Neuronal stem cell (in vitro differentiated cells): ENCODE measurements around the gene C3orf52.

Source experiments
- DNase-seq: peaks from one replicate; pipeline ENCODE4 v3.0.0-alpha.2; 2013; ENCODE audit warnings: low spot score
- H2AFZ ChIP-seq: one replicate; pipeline ENCODE4 v1.6.1; 2013; ENCODE audit warnings: mild to moderate bottlenecking, low read length, inconsistent platforms
- H2AK5ac ChIP-seq: 2 replicates; pipeline ENCODE4 v1.6.1; 2013; ENCODE audit warnings: low read depth, mild to moderate bottlenecking, inconsistent platforms, low read length, moderate library complexity, mixed read lengths
- H2BK120ac ChIP-seq: 2 replicates; pipeline ENCODE4 v1.6.1; 2013; ENCODE audit warnings: low read depth, mild to moderate bottlenecking, inconsistent platforms, low read length, moderate library complexity, mixed read lengths
- H2BK12ac ChIP-seq: one replicate; pipeline ENCODE4 v1.6.1; 2013; ENCODE audit warnings: low read length, inconsistent platforms
- H2BK15ac ChIP-seq: 2 replicates; pipeline ENCODE4 v1.6.1; 2013; ENCODE audit warnings: mild to moderate bottlenecking, low read length, inconsistent platforms, mixed read lengths
- H2BK5ac ChIP-seq: one replicate; pipeline ENCODE4 v1.6.1; 2013; ENCODE audit warnings: inconsistent platforms, mild to moderate bottlenecking, low read length, moderate library complexity
- H3K14ac ChIP-seq: one replicate; pipeline ENCODE4 v1.6.1; 2013; ENCODE audit warnings: low read length, inconsistent platforms
- H3K18ac ChIP-seq: 2 replicates; pipeline ENCODE4 v1.6.1; 2013; ENCODE audit warnings: low read length, inconsistent platforms
- H3K23ac ChIP-seq: 2 replicates; pipeline ENCODE4 v1.6.1; 2013; ENCODE audit warnings: low read depth, mild to moderate bottlenecking, mixed read lengths, low read length, inconsistent platforms; ENCODE audit not compliant: poor library complexity
- H3K27ac ChIP-seq: replicated peaks from 3 replicates; pipeline ENCODE4 v1.5.1; 2013; ENCODE audit warnings: low read length, inconsistent platforms
- H3K27me3 ChIP-seq, 3 experiments: 2 replicates each; pipeline ENCODE4 v1.6.1; 2013; ENCODE audit warnings: low read length in 3 of 3, mild to moderate bottlenecking in 2 of 3, inconsistent platforms in 1 of 3, low read depth in 1 of 3, mixed read lengths in 1 of 3, moderate library complexity in 1 of 3; ENCODE audit not compliant: control insufficient read depth in 3 of 3, insufficient read depth in 3 of 3
- H3K36me3 ChIP-seq, 2 donors: replicated peaks in 1 of 2; 2 replicates each; pipeline ENCODE4 v1.6.1; 2013; ENCODE audit warnings: low read length in 2 of 2; ENCODE audit not compliant: control insufficient read depth in 2 of 2, insufficient read depth in 2 of 2
- H3K4ac ChIP-seq: 2 replicates; pipeline ENCODE4 v1.6.1; 2013; ENCODE audit warnings: inconsistent platforms, mild to moderate bottlenecking, low read length, moderate library complexity
- H3K4me1 ChIP-seq, 2 donors: 1 replicate in 1 of 2; 2 replicates in 1 of 2; pipeline ENCODE4 v1.6.1; 2013; ENCODE audit warnings: low read length in 2 of 2, low read depth in 1 of 2; ENCODE audit not compliant: control insufficient read depth in 2 of 2, insufficient read depth in 1 of 2
- H3K4me2 ChIP-seq: one replicate; pipeline ENCODE4 v1.6.1; 2013; ENCODE audit warnings: mild to moderate bottlenecking, low read length, inconsistent platforms; ENCODE audit not compliant: insufficient read depth, poor library complexity, severe bottlenecking
- H3K4me3 ChIP-seq, 2 donors: 2 replicates each; pipeline ENCODE4 v1.5.1; 2013; ENCODE audit warnings: low read length in 2 of 2, mild to moderate bottlenecking in 2 of 2, inconsistent platforms in 1 of 2, moderate library complexity in 1 of 2
- H3K79me1 ChIP-seq: one replicate; pipeline ENCODE4 v1.6.1; 2013; ENCODE audit warnings: low read depth, mild to moderate bottlenecking, inconsistent platforms, low read length, moderate library complexity
- H3K9ac ChIP-seq: one replicate; pipeline ENCODE4 v1.6.1; 2013; ENCODE audit warnings: mild to moderate bottlenecking, low read depth, low read length, inconsistent platforms; ENCODE audit not compliant: poor library complexity
- H3K9me3 ChIP-seq, 2 donors: replicated peaks in 1 of 2; 2 replicates each; pipeline versions ENCODE3 to v1.6.1; 2013; ENCODE audit warnings: low read length in 2 of 2, mild to moderate bottlenecking in 2 of 2, inconsistent platforms in 1 of 2, low read depth in 1 of 2, mixed read lengths in 1 of 2, moderate library complexity in 1 of 2; ENCODE audit not compliant: control insufficient read depth in 2 of 2, insufficient read depth in 1 of 2
- H4K8ac ChIP-seq: one replicate; pipeline ENCODE4 v1.6.1; 2013; ENCODE audit warnings: low read depth, mild to moderate bottlenecking, inconsistent platforms, low read length, moderate library complexity
- H4K91ac ChIP-seq: one replicate; pipeline ENCODE4 v1.6.1; 2013; ENCODE audit warnings: low read length, low read depth, mild to moderate bottlenecking, inconsistent platforms; ENCODE audit not compliant: poor library complexity
- WGBS, 2 donors: extraction: QIAGEN DNeasy Blood & Tissue Kit; methylation state at CpG; one replicate each; pipeline ENCODE4 v1.1.7; 2013; ENCODE audit warnings: missing lambda C conversion rate in 2 of 2, mixed read lengths in 1 of 2; ENCODE audit not compliant: insufficient read length in 2 of 2, insufficient replicate concordance in 1 of 2; ENCODE audit errors: extremely low coverage in 2 of 2; 5-methylcytosine and 5-hydroxymethylcytosine counted together

Gene C3orf52

GRCh38 chr3:112128843-112129727 lies 42.9 kb downstream of the C3orf52 start:
- Histone ChIP-seq H3K4me3 (no peak overlapping the region), H3K9me3 (peaks cover 0 to 1% of the 10 kb centered on the region in 2 donors), H2AFZ (no peak overlapping the region), H2BK5ac (no peak overlapping the region), H4K91ac (no peak overlapping the region), H3K79me1 (no peaks in the 10 kb centered on the region), H3K27me3 (no peaks in the 10 kb centered on the region), H3K18ac (no peak overlapping the region), H3K27ac (no peak overlapping the region), H2BK15ac (no peak overlapping the region), H3K14ac (no peak overlapping the region), H4K8ac (no peak overlapping the region), H3K4me1 (peaks cover 18 to 19% of the 10 kb centered on the region in 2 donors), H3K4me2 (no peak overlapping the region), H3K9ac (no peak overlapping the region), H2BK120ac (no peak overlapping the region), H2AK5ac (no peak overlapping the region), H2BK12ac (no peak overlapping the region), H3K36me3 (no peaks in the 10 kb centered on the region), H3K23ac (no peak overlapping the region), H3K4ac (no peak overlapping the region)
- WGBS, 2 donors = no CpG with 5 or more reads among the region's 7 CpGs
- no peak for DNase-seq

- no peak overlapping the region for H3K4me2 ChIP-seq
- no peak overlapping the region for H3K4ac ChIP-seq
- no peak overlapping the region for H2BK120ac ChIP-seq
- no peak overlapping the region for H3K27ac ChIP-seq
- H3K4me3 ChIP-seq = no peak overlapping the region
- H3K36me3 ChIP-seq = no peaks in the 10 kb centered on the region
- H3K14ac ChIP-seq = no peak overlapping the region
- no peak overlapping the region for H2BK15ac ChIP-seq
- no peaks in the 10 kb centered on the region for H3K27me3 ChIP-seq
- H3K79me1 ChIP-seq = no peaks in the 10 kb centered on the region
- H4K91ac ChIP-seq = no peak overlapping the region
- no peak overlapping the region for H3K23ac ChIP-seq
- H2AFZ ChIP-seq = no peak overlapping the region
- no peak overlapping the region for H4K8ac ChIP-seq
- DNase-seq = no peak
- no peak overlapping the region for H3K9ac ChIP-seq
- H3K9me3 ChIP-seq = peaks cover 0 to 1% of the 10 kb centered on the region in 2 donors
- no peak overlapping the region for H2BK5ac ChIP-seq
- no peak overlapping the region for H2BK12ac ChIP-seq
- H2AK5ac ChIP-seq = no peak overlapping the region
- H3K4me1 ChIP-seq = peaks cover 18 to 19% of the 10 kb centered on the region in 2 donors
- WGBS, 2 donors = no CpG with 5 or more reads among the region's 4 CpGs
- H3K18ac ChIP-seq = no peak overlapping the region
These were observed 43.9 kb downstream of the C3orf52 start for GRCh38 chr3:112129925-112130637.

- Histone ChIP-seq H3K79me1 (no peaks in the 10 kb centered on the region), H2AFZ (no peak overlapping the region), H2BK12ac (no peak overlapping the region), H3K27ac (no peak overlapping the region), H3K18ac (no peak overlapping the region), H2BK15ac (no peak overlapping the region), H3K36me3 (no peaks in the 10 kb centered on the region), H4K8ac (no peak overlapping the region), H3K27me3 (no peaks in the 10 kb centered on the region), H2BK120ac (no peak overlapping the region), H3K4me1 (peaks cover 15 to 18% of the 10 kb centered on the region in 2 donors), H3K9ac (no peak overlapping the region), H3K4me2 (no peak overlapping the region), H2BK5ac (no peak overlapping the region), H3K9me3 (peaks cover 0 to 1% of the 10 kb centered on the region in 2 donors), H3K23ac (no peak overlapping the region), H3K4me3 (no peak overlapping the region), H2AK5ac (no peak overlapping the region), H3K4ac (no peak overlapping the region), H4K91ac (no peak overlapping the region), H3K14ac (no peak overlapping the region)
- WGBS, 2 donors = no CpG with 5 or more reads among the region's 3 CpGs
- no peak for DNase-seq
These were observed 44.4 kb downstream of the C3orf52 start for GRCh38 chr3:112130638-112130993.

GRCh38 chr3:112131111-112131510 lies 44.9 kb downstream of the C3orf52 start:
- H4K91ac ChIP-seq = no peak overlapping the region
- no peak overlapping the region for H3K4me2 ChIP-seq
- WGBS, 2 donors = no CpG with 5 or more reads among the region's 3 CpGs
- H3K9me3 ChIP-seq = peaks cover 0 to 1% of the 10 kb centered on the region in 2 donors
- H3K23ac ChIP-seq = no peak overlapping the region
- H2AFZ ChIP-seq = no peak overlapping the region
- H3K27me3 ChIP-seq = no peaks in the 10 kb centered on the region
- no peak overlapping the region for H4K8ac ChIP-seq
- no peak for DNase-seq
- H3K14ac ChIP-seq = no peak overlapping the region
- no peak overlapping the region for H2BK12ac ChIP-seq
- no peak overlapping the region for H3K9ac ChIP-seq
- H3K79me1 ChIP-seq = no peaks in the 10 kb centered on the region
- H3K4me1 ChIP-seq = peaks cover 11 to 18% of the 10 kb centered on the region in 2 donors
- no peak overlapping the region for H3K27ac ChIP-seq
- no peak overlapping the region for H3K18ac ChIP-seq
- H3K4ac ChIP-seq = no peak overlapping the region
- H3K36me3 ChIP-seq = no peaks in the 10 kb centered on the region
- H2BK5ac ChIP-seq = no peak overlapping the region
- H2AK5ac ChIP-seq = no peak overlapping the region
- no peak overlapping the region for H2BK120ac ChIP-seq
- no peak overlapping the region for H2BK15ac ChIP-seq
- no peak overlapping the region for H3K4me3 ChIP-seq
